ENCODE measurements around the gene CNIH1.

Gene CNIH1

DNA sequence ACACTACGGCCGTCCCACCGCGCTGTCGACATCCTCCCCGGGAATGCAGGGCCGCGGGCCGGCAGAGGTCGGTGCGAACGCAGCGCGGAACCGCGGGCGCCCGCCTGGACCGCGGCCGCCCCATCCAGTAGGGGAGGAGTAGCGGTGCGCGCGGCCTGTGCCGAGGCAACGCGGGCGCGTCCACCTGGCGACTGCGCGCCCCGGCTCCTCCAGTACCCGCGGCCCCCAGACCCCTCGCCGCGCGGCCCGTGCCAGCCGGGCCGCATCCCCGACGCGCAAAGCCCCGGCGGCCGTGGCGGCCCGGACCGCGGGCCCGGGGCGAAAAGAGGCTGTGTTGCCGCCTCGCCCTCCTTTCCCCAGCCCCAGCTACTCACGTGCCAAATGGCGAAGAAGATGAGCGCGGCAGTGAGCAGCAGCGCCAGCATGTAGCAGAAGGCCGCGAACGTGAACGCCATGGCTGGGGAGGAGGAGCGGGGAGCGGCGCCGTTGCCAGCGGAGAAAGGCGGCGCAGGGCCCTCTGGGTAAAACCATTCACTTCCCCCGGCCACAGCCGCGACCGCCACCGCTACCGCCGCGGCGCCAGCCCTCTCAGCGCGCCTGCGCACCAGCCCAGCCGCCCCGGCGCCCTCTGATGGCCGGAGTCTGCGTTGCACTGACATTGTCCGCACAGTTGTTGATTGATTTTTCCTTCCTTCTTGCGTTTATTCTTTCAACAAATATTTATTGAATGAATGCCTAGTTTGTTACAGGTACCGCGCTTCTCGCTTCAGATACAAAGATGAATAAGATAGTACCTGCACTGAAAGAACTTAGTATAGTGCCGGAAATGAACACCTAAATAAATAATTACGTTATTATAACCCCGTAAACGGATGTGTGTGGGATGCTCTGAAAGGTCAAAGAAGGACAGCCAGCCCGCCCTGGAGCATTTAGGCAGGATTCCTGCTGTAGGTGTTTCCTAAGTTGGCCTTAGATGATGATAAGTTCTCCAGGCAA lies at the start of gene CNIH1:
CNIH1 (minus strand) TSS at position 502 of the 996 bp plus-strand sequence; CDS start at position 455, 47 bp downstream.
- peaks cover 18% of the 10 kb centered on the region for H3K36me3 Mint-ChIP-seq (ENCODE audit: low read depth)
- peak within 1 kb of the TSS; percentile 86 for H3K27ac Mint-ChIP-seq
- H3K27me3 Mint-ChIP-seq (ENCODE audit: low read depth), result peaks cover 3% of the 10 kb centered on the region
- peaks cover 43% of the 10 kb centered on the region for H3K4me1 Mint-ChIP-seq (ENCODE audit: low read depth)
- H3K9me3 Mint-ChIP-seq, result no peaks in the 10 kb centered on the region
- peak within 1 kb of the TSS; percentile 97 for H3K4me3 Mint-ChIP-seq
- peak; percentile 94 for DNase-seq (ENCODE audit: low spot score)

DNA sequence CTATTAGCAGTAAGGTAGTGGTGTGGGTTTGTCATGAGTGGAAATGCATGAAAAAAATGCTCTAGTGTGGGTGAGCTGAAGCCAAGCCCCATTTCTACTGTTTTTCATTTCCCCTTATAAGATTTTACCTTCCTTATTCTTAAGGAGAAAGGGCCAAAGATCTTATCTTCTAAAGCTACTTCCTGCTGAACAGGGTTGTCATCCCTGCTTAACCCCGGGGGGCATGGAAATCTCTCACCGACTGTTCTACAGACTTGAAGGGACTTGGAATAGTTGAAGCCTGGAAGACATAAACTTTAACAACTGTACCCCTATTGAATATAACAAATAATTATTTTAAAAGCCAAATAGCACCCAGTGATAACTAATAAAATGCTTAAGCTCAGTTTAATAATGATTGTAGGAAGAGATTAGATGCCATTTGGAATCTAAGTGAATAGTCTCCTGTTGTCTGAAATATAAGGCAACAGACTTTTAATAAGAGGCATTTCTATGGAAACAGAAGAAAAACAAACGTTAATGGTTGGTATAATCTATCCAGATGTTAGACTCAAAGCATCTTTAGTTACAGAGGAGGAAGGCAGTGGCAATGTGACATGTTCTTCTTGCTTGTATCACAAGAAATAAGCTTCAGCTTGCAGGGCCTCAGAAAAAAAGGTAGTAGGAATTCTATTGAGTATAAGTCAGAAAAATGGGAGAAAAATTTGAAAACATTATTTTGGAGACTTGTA lies 49.4 kb upstream of the CNIH1 start:
- Mint-ChIP-seq H3K27me3 (ENCODE audit: low read depth) (no peaks in the 10 kb centered on the region), H3K36me3 (ENCODE audit: low read depth) (peaks cover 12% of the 10 kb centered on the region), H3K9me3 (no peaks in the 10 kb centered on the region), H3K4me3 (peak overlapping the region; percentile 12), H3K27ac (no peak overlapping the region), H3K4me1 (ENCODE audit: low read depth) (peaks cover 30% of the 10 kb centered on the region)
- DNase-seq (ENCODE audit: low spot score), result no peak

- H3K4me1 Mint-ChIP-seq (ENCODE audit: low read depth), result peaks cover 37% of the 10 kb centered on the region
- no peak for DNase-seq (ENCODE audit: low spot score)
- H3K9me3 Mint-ChIP-seq, result no peaks in the 10 kb centered on the region
- H3K27ac Mint-ChIP-seq, result peak overlapping the region; percentile 90
- H3K4me3 Mint-ChIP-seq, result peak overlapping the region; percentile 89
- peaks cover 12% of the 10 kb centered on the region for H3K36me3 Mint-ChIP-seq (ENCODE audit: low read depth)
- H3K27me3 Mint-ChIP-seq (ENCODE audit: low read depth), result no peaks in the 10 kb centered on the region
Measured at GRCh38 chr14:54489731-54490444, 48.7 kb upstream of the CNIH1 start.

DNA sequence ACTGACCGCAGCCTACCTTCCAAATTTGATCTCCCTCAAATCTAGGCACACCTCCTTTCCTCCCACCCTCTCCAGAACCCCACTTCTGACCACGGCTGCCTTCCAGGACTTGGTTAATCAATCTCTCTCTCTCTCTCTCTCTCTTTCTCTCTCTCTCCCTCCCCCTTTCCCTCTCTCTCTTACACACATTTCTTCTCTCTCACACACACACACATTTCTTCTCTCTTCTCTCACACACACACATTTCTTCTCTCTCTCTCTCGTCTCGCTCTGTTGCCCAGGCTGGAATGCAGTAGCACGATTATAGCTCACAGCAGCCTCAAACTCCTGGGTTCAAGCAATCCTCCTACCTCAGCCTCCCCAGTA lies 48.1 kb upstream of the CNIH1 start:
- Mint-ChIP-seq H3K4me3 (peak overlapping the region; percentile 89), H3K27ac (peak overlapping the region; percentile 90), H3K4me1 (ENCODE audit: low read depth) (peaks cover 43% of the 10 kb centered on the region), H3K27me3 (ENCODE audit: low read depth) (no peaks in the 10 kb centered on the region), H3K9me3 (no peaks in the 10 kb centered on the region), H3K36me3 (ENCODE audit: low read depth) (peaks cover 12% of the 10 kb centered on the region)
- DNase-seq (ENCODE audit: low spot score), result no peak

GRCh38 chr14:54488646-54489317 lies 47.6 kb upstream of the CNIH1 start, which contains the start of gene GMFB:
Gene GMFB (minus strand): TSS chr14:54488980. CDS start chr14:54488927, 53 bp downstream.
- no peaks in the 10 kb centered on the region for H3K9me3 Mint-ChIP-seq
- peak within 1 kb of the TSS; percentile 89 for H3K4me3 Mint-ChIP-seq
- peaks cover 47% of the 10 kb centered on the region for H3K4me1 Mint-ChIP-seq (ENCODE audit: low read depth)
- DNase-seq (ENCODE audit: low spot score), result peak; percentile 88
- peak within 1 kb of the TSS; percentile 90 for H3K27ac Mint-ChIP-seq
- no peaks in the 10 kb centered on the region for H3K27me3 Mint-ChIP-seq (ENCODE audit: low read depth)
- H3K36me3 Mint-ChIP-seq (ENCODE audit: low read depth), result peaks cover 13% of the 10 kb centered on the region

GRCh38 chr14:54488318-54488645 lies 47.1 kb upstream of the CNIH1 start:
- peak overlapping the region; percentile 82 for H3K27ac Mint-ChIP-seq
- no peak for DNase-seq (ENCODE audit: low spot score)

DNA sequence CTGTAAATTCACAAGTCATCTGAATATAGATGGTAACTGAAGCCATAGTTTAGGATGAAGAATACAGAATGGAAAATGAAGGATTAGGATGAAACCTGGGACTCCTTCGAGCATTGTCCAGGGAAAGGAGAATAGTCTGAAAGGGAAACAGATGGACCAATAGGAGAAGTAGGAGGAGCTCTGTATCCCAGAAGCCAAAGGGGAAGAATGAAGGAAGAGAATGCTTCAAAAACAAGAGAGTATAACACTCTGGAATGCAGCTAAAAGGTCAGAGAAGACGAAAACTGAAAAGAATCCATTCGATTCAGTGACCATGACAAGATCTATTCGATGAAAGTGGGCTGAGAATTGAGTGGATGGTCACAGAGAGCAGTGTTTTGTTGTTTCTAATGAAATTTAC lies 46.6 kb upstream of the CNIH1 start:
- H3K27ac Mint-ChIP-seq, result peak overlapping the region; percentile 82
- peaks cover 21% of the 10 kb centered on the region for H3K36me3 Mint-ChIP-seq (ENCODE audit: low read depth)
- H3K4me3 Mint-ChIP-seq, result peak overlapping the region; percentile 89
- peaks cover 52% of the 10 kb centered on the region for H3K4me1 Mint-ChIP-seq (ENCODE audit: low read depth)
- H3K9me3 Mint-ChIP-seq, result no peaks in the 10 kb centered on the region
- DNase-seq (ENCODE audit: low spot score), result no peak
- no peaks in the 10 kb centered on the region for H3K27me3 Mint-ChIP-seq (ENCODE audit: low read depth)

More at GRCh38 chr14:54488318-54488645, 47.1 kb upstream of the CNIH1 start:
- Mint-ChIP-seq H3K9me3 (no peaks in the 10 kb centered on the region), H3K27me3 (ENCODE audit: low read depth) (no peaks in the 10 kb centered on the region), H3K4me3 (peak overlapping the region; percentile 89), H3K4me1 (ENCODE audit: low read depth) (peaks cover 49% of the 10 kb centered on the region), H3K36me3 (ENCODE audit: low read depth) (peaks cover 18% of the 10 kb centered on the region)

DNA sequence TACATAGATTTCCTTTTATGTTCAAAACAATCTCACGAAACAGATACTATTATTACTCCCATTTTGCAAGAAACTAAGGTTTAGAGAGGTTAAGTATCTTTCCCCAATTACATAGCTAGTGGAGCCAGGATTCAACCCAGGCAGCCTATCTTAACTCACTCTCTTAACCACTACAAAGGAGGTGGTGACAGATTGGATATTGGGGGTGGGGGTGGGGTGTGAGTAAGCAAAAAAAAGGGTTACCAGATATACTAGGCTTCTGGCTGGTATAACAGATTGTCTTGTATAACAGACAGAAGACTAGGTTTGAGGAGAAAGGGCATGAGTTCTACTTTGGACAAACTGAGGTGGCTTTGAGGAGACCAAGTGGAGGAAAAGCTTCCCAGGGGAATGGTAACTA lies 45.5 kb upstream of the CNIH1 start:
- Mint-ChIP-seq H3K27ac (peak overlapping the region; percentile 35), H3K4me3 (peak overlapping the region; percentile 89)

DNA sequence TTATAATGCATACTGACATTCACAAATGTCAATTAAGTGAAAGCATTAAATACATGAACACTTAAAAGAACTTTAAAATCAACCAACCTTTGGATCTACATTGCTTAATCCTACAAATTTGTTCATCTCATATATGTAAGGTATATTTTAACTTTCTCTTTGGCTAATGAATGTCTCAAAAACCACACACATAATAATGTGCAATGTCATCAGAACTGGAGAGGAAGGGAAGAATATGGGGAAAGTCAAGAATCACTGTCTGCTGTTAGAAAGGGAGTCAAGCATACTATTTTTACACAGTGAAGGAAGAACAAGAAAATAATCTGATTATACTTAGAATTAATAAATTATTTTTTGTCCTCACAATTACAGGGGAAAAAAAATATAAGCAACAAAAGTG lies 42.7 kb upstream of the CNIH1 start:
- H3K27ac Mint-ChIP-seq, result no peak overlapping the region
- DNase-seq (ENCODE audit: low spot score), result no peak
- H3K36me3 Mint-ChIP-seq (ENCODE audit: low read depth), result peaks cover 33% of the 10 kb centered on the region
- H3K4me1 Mint-ChIP-seq (ENCODE audit: low read depth), result peaks cover 36% of the 10 kb centered on the region
- no peaks in the 10 kb centered on the region for H3K27me3 Mint-ChIP-seq (ENCODE audit: low read depth)
- peak overlapping the region; percentile 20 for H3K4me3 Mint-ChIP-seq
- no peaks in the 10 kb centered on the region for H3K9me3 Mint-ChIP-seq

More for the DNA sequence above, 45.5 kb upstream of the CNIH1 start:
- no peak for DNase-seq (ENCODE audit: low spot score)
- Mint-ChIP-seq H3K36me3 (ENCODE audit: low read depth) (peaks cover 28% of the 10 kb centered on the region), H3K4me1 (ENCODE audit: low read depth) (peaks cover 52% of the 10 kb centered on the region), H3K27me3 (ENCODE audit: low read depth) (no peaks in the 10 kb centered on the region), H3K9me3 (no peaks in the 10 kb centered on the region)

DNA sequence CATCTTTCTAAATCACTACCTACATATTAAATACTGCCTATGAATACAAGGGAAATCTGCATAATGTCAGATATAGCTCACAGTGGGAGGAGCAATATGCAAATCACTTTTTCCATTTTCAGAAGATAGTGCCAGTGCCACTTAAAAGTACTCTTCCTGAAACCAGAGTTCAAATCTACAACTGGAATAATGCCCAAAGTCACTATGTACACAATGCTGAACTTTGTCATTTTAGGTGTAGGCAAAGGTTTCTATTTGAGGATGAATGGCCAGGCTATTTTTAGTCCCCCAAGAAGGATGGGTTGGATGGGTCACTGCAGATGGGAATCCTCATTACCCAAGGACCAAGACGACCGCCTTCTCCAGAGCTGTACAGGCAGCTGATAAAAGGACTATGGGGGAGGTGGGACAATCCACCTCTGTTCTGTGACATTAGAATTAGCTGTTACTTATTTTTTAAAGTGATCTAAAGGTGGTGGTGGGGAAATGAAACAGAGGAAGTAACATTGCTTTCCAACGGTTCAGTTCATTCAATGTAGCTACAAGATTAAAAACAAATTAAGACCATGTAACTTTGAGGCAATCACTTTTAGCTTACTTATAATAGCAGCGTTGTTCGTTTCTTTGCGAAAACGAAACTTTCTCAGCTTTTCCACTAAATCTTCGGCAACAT lies 42.0 kb upstream of the CNIH1 start:
- H3K36me3 Mint-ChIP-seq (ENCODE audit: low read depth), result peaks cover 37% of the 10 kb centered on the region
- H3K9me3 Mint-ChIP-seq, result no peaks in the 10 kb centered on the region
- no peak overlapping the region for H3K4me3 Mint-ChIP-seq
- peaks cover 36% of the 10 kb centered on the region for H3K4me1 Mint-ChIP-seq (ENCODE audit: low read depth)
- no peak for DNase-seq (ENCODE audit: low spot score)
- no peaks in the 10 kb centered on the region for H3K27me3 Mint-ChIP-seq (ENCODE audit: low read depth)
- no peak overlapping the region for H3K27ac Mint-ChIP-seq

GRCh38 chr14:54481695-54482094 lies 40.5 kb upstream of the CNIH1 start:
- Mint-ChIP-seq H3K4me3 (no peak overlapping the region), H3K4me1 (ENCODE audit: low read depth) (peaks cover 29% of the 10 kb centered on the region), H3K27me3 (ENCODE audit: low read depth) (no peaks in the 10 kb centered on the region), H3K27ac (no peak overlapping the region), H3K9me3 (no peaks in the 10 kb centered on the region), H3K36me3 (ENCODE audit: low read depth) (peaks cover 41% of the 10 kb centered on the region)
- no peak for DNase-seq (ENCODE audit: low spot score)

GRCh38 chr14:54480830-54481562 lies 39.8 kb upstream of the CNIH1 start:
- Mint-ChIP-seq H3K36me3 (ENCODE audit: low read depth) (peaks cover 40% of the 10 kb centered on the region), H3K4me3 (no peak overlapping the region), H3K4me1 (ENCODE audit: low read depth) (peaks cover 26% of the 10 kb centered on the region), H3K27me3 (ENCODE audit: low read depth) (no peaks in the 10 kb centered on the region), H3K27ac (no peak overlapping the region), H3K9me3 (no peaks in the 10 kb centered on the region)
- DNase-seq (ENCODE audit: low spot score), result no peak

Data from T-helper 2 cell treated with Interferon-gamma antibody and Interleukin-4, amounts not matched to agents 5 μg/mL and 100 μg/mL, for 36 hours (primary cell).